HG02885 (cell line): ENCODE data around the gene FAM83B.

Experiments
- ATAC-seq: cut with Tn5 transposase; IDR thresholded peaks from one replicate; pipeline ENCODE4 v1.9.1; 2021; ENCODE audit warnings: mild to moderate bottlenecking; ENCODE audit not compliant: unreplicated experiment, poor library complexity

The FAM83B gene

GRCh38 chr6:54893818-54894217 is 47.2 kb downstream of the FAM83B start:
- ATAC-seq, result no peak

- no peak for ATAC-seq
Observed at GRCh38 chr6:54896302-54896701, 49.7 kb downstream of the FAM83B start.

GRCh38 chr6:54897462-54898189 is 51.1 kb downstream of the FAM83B start:
- ATAC-seq, result no peak

GRCh38 chr6:54898767-54899166 is 52.2 kb downstream of the FAM83B start:
- ATAC-seq, result no peak

- ATAC-seq, result no peak
Observed at GRCh38 chr6:54899442-54899841, 52.9 kb downstream of the FAM83B start.

GRCh38 chr6:54899986-54900385 is 53.4 kb downstream of the FAM83B start:
- ATAC-seq, result no peak

- ATAC-seq, result no peak
Observed at GRCh38 chr6:54900666-54901065, 54.1 kb downstream of the FAM83B start.

GRCh38 chr6:54903884-54904283 is 57.3 kb downstream of the FAM83B start:
- no peak for ATAC-seq

- ATAC-seq, result no peak
Observed at GRCh38 chr6:54907355-54907754, 60.8 kb downstream of the FAM83B start.

GRCh38 chr6:54909184-54909583 is 62.6 kb downstream of the FAM83B start:
- no peak for ATAC-seq

- ATAC-seq, result no peak
Observed at GRCh38 chr6:54910431-54910884, 63.9 kb downstream of the FAM83B start.

- ATAC-seq, result no peak
Observed at GRCh38 chr6:54910921-54911320, 64.3 kb downstream of the FAM83B start.

- ATAC-seq, result no peak
Observed at GRCh38 chr6:54913211-54913610, 66.6 kb downstream of the FAM83B start.

GRCh38 chr6:54916858-54917257 is 70.3 kb downstream of the FAM83B start:
- no peak for ATAC-seq

- no peak for ATAC-seq
Observed at GRCh38 chr6:54920628-54921027, 74.1 kb downstream of the FAM83B start.

- no peak for ATAC-seq
Observed at GRCh38 chr6:54921891-54922290, 75.3 kb downstream of the FAM83B start.

GRCh38 chr6:54929245-54929909 is 82.8 kb downstream of the FAM83B start:
- ATAC-seq, result no peak

- ATAC-seq, result no peak
Observed at GRCh38 chr6:54932622-54933021, 86.1 kb downstream of the FAM83B start.

- no peak for ATAC-seq
Observed at GRCh38 chr6:54935739-54936138, 89.2 kb downstream of the FAM83B start.

GRCh38 chr6:54937371-54937770 is 90.8 kb downstream of the FAM83B start:
- no peak for ATAC-seq

- no peak for ATAC-seq
Observed at GRCh38 chr6:54957698-54958097, 111.1 kb downstream of the FAM83B start.

- no peak for ATAC-seq
Observed at GRCh38 chr6:54958446-54958845, 111.9 kb downstream of the FAM83B start.
